Colonic mucosa (tissue), 4 donors: ENCODE measurements around the gene CHST8. TPM values are rescaled to one million over a fixed set of nuclear protein-coding genes. Genes with fewer than 3 reads are reported as not detected.
"Not testable (repeated sequence)": the region's sequence is repeated elsewhere in the genome, so short reads cannot be mapped to it uniquely, and the experiment has no call there.

Source experiments
- DNase-seq: peaks from one replicate; pipeline ENCODE4 v3.0.0-alpha.2; 2020
- H3K27ac ChIP-seq: fragments of 200-600 bp; one replicate; pipeline ENCODE4 v1.8.0; 2021
- H3K27me3 ChIP-seq: fragments of 200-600 bp; one replicate; pipeline ENCODE4 v1.8.0; 2021
- H3K36me3 ChIP-seq: fragments of 200-600 bp; one replicate; pipeline ENCODE4 v1.8.0; 2021
- H3K4me1 ChIP-seq: fragments of 200-600 bp; one replicate; pipeline ENCODE4 v1.8.0; 2021; ENCODE audit warnings: mild to moderate bottlenecking
- H3K4me3 ChIP-seq: fragments of 200-600 bp; one replicate; pipeline ENCODE4 v1.8.0; 2021
- H3K9ac ChIP-seq, 2 donors: one replicate each; pipeline ENCODE4 v1.7.0; 2013; ENCODE audit warnings: control low read depth in 2 of 2, low read depth in 2 of 2, low read length in 2 of 2
- H3K9me3 ChIP-seq: fragments of 200-600 bp; one replicate; pipeline ENCODE4 v1.8.0; 2021
- CTCF ChIP-seq: fragments of 200-600 bp; IDR thresholded peaks from one replicate; pipeline ENCODE4 v1.8.0; 2022; ENCODE audit warnings: antibody characterized with exemption, mild to moderate bottlenecking
- intact Hi-C: fragments of 100-400 bp; cut with DNase I; formaldehyde crosslinking; loops from one replicate; pipeline ENCODE4 v1.14.1; 2022
- total RNA-seq, 2 donors: library from RNA; stranded (reverse); fragmentation: NEBNext Ultra II Directional in 1 of 2; extraction: Animal tissue kit (Norgen Biotek cat#: 25700) in 1 of 2; gene quantifications; one replicate each; pipeline ENCODE4 v1.2.1, GENCODE V29; 2021
- donor health status: healthy.
- donor health status: DM: no; HTN: no; CAD: no.
- donor health status: DM: no; HTN: no; CAD: no.

Gene CHST8
- total RNA-seq, 2 donors from 2014 or later: not detected

- no peak for DNase-seq
- intact Hi-C loops: no loop called here
- no peaks in the 10 kb centered on the region for H3K27me3 ChIP-seq
- no peak for TF ChIP-seq CTCF
- H3K4me1 ChIP-seq: no peaks in the 10 kb centered on the region
- H3K9ac ChIP-seq: no peak overlapping the region
- no peaks in the 10 kb centered on the region for H3K36me3 ChIP-seq
- no peaks in the 10 kb centered on the region for H3K9me3 ChIP-seq
- no peak overlapping the region for H3K27ac ChIP-seq
- no peak overlapping the region for H3K4me3 ChIP-seq
These were observed 19.1 kb upstream of the CHST8 start for GRCh38 chr19:33602576-33603204.

GRCh38 chr19:33603377-33603776 lies 18.4 kb upstream of the CHST8 start:
- no peak overlapping the region for H3K9ac ChIP-seq
- no peaks in the 10 kb centered on the region for H3K36me3 ChIP-seq
- no peaks in the 10 kb centered on the region for H3K27me3 ChIP-seq
- H3K27ac ChIP-seq: no peak overlapping the region
- H3K4me1 ChIP-seq: no peaks in the 10 kb centered on the region
- intact Hi-C loops: no loop called here
- no peak overlapping the region for H3K4me3 ChIP-seq
- no peaks in the 10 kb centered on the region for H3K9me3 ChIP-seq
- DNase-seq: no peak
- no peak for TF ChIP-seq CTCF

GRCh38 chr19:33604651-33605050 lies 17.1 kb upstream of the CHST8 start:
- H3K27me3 ChIP-seq: no peaks in the 10 kb centered on the region
- H3K4me3 ChIP-seq: no peak overlapping the region
- no peaks in the 10 kb centered on the region for H3K36me3 ChIP-seq
- H3K27ac ChIP-seq: no peak overlapping the region
- TF ChIP-seq CTCF: no peak
- intact Hi-C loops: no loop called here
- no peaks in the 10 kb centered on the region for H3K4me1 ChIP-seq
- H3K9me3 ChIP-seq: no peaks in the 10 kb centered on the region
- no peak for DNase-seq
- H3K9ac ChIP-seq: no peak overlapping the region

- H3K4me1 ChIP-seq, H3K9me3 ChIP-seq, DNase-seq, H3K27me3 ChIP-seq, H3K9ac ChIP-seq, H3K4me3 ChIP-seq, H3K36me3 ChIP-seq, H3K27ac ChIP-seq, intact Hi-C loops: not testable (repeated sequence)
These were observed 15.9 kb upstream of the CHST8 start for GRCh38 chr19:33605803-33606295.

- TF ChIP-seq CTCF: no peak
- no peaks in the 10 kb centered on the region for H3K4me1 ChIP-seq
- no peak overlapping the region for H3K27ac ChIP-seq
- no peak for DNase-seq
- H3K36me3 ChIP-seq: no peaks in the 10 kb centered on the region
- no peak overlapping the region for H3K9ac ChIP-seq
- H3K4me3 ChIP-seq: no peak overlapping the region
- intact Hi-C loops: no loop called here
- H3K9me3 ChIP-seq: no peaks in the 10 kb centered on the region
- H3K27me3 ChIP-seq: no peaks in the 10 kb centered on the region
These were observed 15.2 kb upstream of the CHST8 start for GRCh38 chr19:33606556-33606955.

- H3K4me1 ChIP-seq: no peaks in the 10 kb centered on the region
- intact Hi-C loops: no loop called here
- H3K4me3 ChIP-seq: no peak overlapping the region
- TF ChIP-seq CTCF: no peak
- no peak overlapping the region for H3K9ac ChIP-seq
- H3K27me3 ChIP-seq: no peaks in the 10 kb centered on the region
- H3K27ac ChIP-seq: no peak overlapping the region
- no peak for DNase-seq
- H3K9me3 ChIP-seq: no peaks in the 10 kb centered on the region
- no peaks in the 10 kb centered on the region for H3K36me3 ChIP-seq
These were observed 12.4 kb upstream of the CHST8 start for GRCh38 chr19:33609353-33609752.
